Measurements from ENCODE around the gene TAF1C.

- TF ChIP-seq CTCF (IDR thresholded peaks at IDR 0.05) (no peak), POLR2A (IDR thresholded peaks at IDR 0.05) (no peak)
Observed at GRCh38 chr16:84176192-84177053, 10.4 kb downstream of the TAF1C start.

All from uterus (tissue), 2 donors.